ENCODE data around the gene ZNF611.
"Not testable (repeated sequence)": the region's sequence is repeated elsewhere in the genome, so short reads cannot be mapped to it uniquely, and the experiment has no call there.

The ZNF611 gene

DNA sequence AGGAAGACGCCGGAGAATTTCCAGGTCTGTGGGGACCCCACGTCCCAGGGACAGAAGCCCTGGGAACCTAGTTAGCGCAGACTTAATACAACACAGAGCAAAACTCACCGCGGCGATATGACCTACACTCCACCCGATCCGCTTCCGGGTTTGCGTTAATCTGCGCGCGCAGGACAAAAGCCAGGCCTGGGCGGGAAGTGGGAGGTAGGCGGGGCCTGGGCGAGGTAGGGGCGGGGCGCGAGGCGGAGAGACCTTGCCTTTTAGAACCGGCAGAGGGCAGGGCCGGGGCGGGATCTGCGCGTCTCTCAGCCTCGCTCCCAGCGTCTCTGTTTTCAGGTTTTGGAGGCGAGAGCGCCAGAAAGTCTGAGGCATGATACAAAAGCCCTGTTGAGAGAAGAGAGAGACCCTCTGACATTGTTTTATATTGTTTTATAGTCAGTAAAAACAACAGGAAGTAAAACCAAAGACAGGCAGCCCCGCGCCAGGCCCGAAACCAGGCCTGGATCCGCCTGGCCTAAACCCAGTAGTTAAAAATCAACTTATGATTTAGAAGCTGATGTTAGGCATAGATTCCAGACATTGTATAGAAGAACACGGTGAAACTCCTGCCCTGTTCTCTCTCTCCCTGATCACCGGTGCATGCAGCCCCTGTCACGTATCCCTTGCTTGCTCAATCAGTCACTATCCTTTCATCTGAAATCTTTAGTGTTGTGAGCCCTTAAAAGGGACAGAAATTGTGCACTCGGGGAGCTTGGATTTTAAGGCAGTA is at the start of gene ZNF611:
Gene ZNF611 (minus strand): TSS at position 152 of the 769 bp plus-strand sequence. CDS start 19,150 bp downstream, outside the sequence.
- DNase-seq (ENCODE audit: low spot score in 2 of 2) = peak; percentile 98 to 99
- Mint-ChIP-seq H3K27ac (peak within 1 kb of the TSS; percentile 86), H3K4me1 (peaks cover 16% of the 10 kb centered on the region), H3K27me3 (peaks cover 2% of the 10 kb centered on the region), H3K36me3 (peaks cover 5% of the 10 kb centered on the region), H3K4me3 (peak within 1 kb of the TSS; percentile 77), H3K9me3 (no peaks in the 10 kb centered on the region)
- ATAC-seq (ENCODE audit: low read depth) = peak; percentile 98

DNA sequence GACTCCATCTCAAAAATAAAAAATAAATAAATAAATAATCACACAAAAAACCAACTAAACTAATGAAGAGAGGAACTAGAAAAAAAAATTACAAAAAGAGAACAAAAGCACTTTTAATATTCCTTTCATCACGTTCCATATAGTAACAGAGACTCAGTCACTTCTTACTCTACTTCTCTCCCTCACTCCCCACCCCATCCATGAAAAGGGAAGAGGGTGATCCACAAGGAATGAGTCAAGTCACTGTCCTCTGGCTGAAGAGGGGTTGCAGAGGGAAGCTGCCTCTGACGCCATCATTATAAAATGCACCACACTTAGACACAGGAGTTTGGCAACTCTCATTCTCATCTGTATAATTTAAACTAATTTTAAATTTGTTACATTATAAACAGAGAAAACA is 48.0 kb upstream of the ZNF611 start:
- not testable (repeated sequence) for ATAC-seq (ENCODE audit: low read depth); H3K27ac Mint-ChIP-seq; DNase-seq (ENCODE audit: low spot score in 2 of 2); H3K4me3 Mint-ChIP-seq; H3K9me3 Mint-ChIP-seq; H3K27me3 Mint-ChIP-seq
- peaks cover 39% of the 10 kb centered on the region for H3K36me3 Mint-ChIP-seq
- peaks cover 23% of the 10 kb centered on the region for H3K4me1 Mint-ChIP-seq

DNA sequence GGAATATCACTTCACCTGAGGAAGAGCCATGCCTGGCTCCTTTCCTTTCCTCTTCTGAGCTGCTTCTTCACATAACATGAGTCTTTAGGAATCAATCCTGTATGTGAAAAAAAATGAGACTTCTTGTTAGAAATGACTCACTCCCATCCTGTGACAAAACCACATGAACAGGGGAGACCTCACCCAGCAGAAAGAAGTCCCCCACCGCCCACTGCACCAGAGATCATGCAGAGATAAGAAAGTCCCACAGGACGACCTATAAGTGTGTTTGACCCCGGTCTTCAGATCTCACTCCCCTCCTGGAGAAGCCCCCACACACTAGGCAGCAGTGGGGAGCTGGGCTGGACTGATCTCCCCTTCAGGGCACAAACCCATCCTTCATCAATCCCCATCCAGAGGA is 44.0 kb upstream of the ZNF611 start:
- Mint-ChIP-seq H3K27me3 (no peaks in the 10 kb centered on the region), H3K36me3 (peaks cover 53% of the 10 kb centered on the region), H3K9me3 (no peaks in the 10 kb centered on the region), H3K27ac (no peak overlapping the region), H3K4me1 (peaks cover 5% of the 10 kb centered on the region), H3K4me3 (no peak overlapping the region)
- no peak for ATAC-seq (ENCODE audit: low read depth)
- no peak for DNase-seq (ENCODE audit: low spot score in 2 of 2)

DNA sequence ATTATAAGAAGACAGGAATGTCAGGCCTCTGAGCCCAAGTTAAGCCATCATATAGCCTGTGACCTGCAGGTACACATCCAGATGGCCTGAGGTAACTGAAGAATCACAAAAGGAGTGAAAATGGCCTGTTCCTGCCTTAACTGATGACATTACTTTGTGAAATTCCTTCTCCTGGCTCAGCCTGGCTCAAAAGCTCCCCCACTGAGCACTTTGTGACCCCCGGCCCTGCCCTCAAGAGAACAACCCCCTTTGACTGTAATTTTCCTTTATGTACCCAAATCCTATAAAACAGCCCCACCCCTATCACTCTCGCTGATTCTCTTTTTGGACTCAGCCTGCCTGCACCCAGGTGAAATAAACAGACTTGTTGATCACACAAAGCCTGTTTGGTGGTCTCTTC is 21.6 kb upstream of the ZNF611 start:
- H3K9me3 Mint-ChIP-seq = peaks cover 12% of the 10 kb centered on the region
- H3K27ac Mint-ChIP-seq; DNase-seq (ENCODE audit: low spot score in 2 of 2); ATAC-seq (ENCODE audit: low read depth); H3K27me3 Mint-ChIP-seq; H3K4me1 Mint-ChIP-seq; H3K4me3 Mint-ChIP-seq: not testable (repeated sequence)
- H3K36me3 Mint-ChIP-seq = peaks cover 12% of the 10 kb centered on the region

DNA sequence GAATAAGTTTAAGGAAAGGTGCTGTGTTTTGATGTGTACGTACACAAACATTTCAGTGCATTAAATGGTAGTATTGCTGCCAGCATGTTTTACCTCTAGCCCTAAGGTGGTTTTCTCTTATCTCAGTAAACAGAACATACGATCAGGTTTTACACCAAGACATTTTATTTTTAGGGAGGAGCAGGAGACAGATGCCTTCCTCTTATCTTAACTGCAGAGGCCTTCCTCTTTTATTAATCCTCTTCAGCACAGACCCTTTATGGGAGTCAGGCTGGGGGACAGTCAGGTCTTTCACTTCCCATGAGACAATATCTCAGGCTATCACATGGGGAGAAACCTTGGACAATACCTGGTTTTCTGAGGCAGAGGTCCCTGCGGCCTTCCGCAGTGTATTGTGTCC is 14.9 kb upstream of the ZNF611 start:
- no peak for ATAC-seq (ENCODE audit: low read depth)

DNA sequence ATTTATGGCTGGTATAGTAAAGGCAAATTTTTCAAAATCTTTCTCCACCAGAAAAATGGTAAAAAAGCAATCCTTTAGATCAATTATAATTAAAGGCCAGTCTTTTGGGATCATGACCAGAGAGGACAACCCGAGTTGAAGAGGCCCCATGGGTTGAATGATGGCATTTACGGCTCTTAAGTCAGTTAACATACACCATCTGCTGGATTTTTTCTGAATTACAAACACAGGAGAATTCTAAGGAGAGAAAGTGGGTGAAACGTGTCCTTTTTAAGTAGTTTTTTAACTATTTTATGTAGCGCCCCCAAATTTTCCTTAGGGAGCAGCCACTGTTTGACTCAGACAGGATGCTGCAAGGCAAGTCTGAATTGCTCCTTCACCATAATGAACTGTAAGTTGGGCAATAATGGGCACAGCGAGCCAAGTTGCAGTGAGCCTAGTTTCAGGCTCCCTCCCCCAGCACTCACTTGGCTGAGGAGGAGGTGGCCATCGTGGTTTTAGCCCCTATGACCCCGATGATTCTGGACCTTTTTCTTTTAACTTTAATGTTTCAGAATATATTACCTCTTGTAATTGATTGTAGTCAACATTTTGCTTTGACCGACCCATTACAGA is 13.6 kb upstream of the ZNF611 start:
- H3K4me3 Mint-ChIP-seq = no peak overlapping the region
- H3K4me1 Mint-ChIP-seq = no peaks in the 10 kb centered on the region
- H3K36me3 Mint-ChIP-seq = no peaks in the 10 kb centered on the region
- H3K27ac Mint-ChIP-seq = no peak overlapping the region
- no peak for DNase-seq (ENCODE audit: low spot score in 2 of 2)
- peaks cover 1% of the 10 kb centered on the region for H3K27me3 Mint-ChIP-seq
- ATAC-seq (ENCODE audit: low read depth) = no peak
- no peaks in the 10 kb centered on the region for H3K9me3 Mint-ChIP-seq

More for the DNA sequence above, 14.9 kb upstream of the ZNF611 start:
- DNase-seq (ENCODE audit: low spot score in 2 of 2) = no peak
- H3K9me3 Mint-ChIP-seq = peaks cover 2% of the 10 kb centered on the region
- H3K36me3 Mint-ChIP-seq = peaks cover 3% of the 10 kb centered on the region
- peaks cover 1% of the 10 kb centered on the region for H3K27me3 Mint-ChIP-seq
- H3K27ac Mint-ChIP-seq = no peak overlapping the region
- no peak overlapping the region for H3K4me3 Mint-ChIP-seq
- no peaks in the 10 kb centered on the region for H3K4me1 Mint-ChIP-seq

DNA sequence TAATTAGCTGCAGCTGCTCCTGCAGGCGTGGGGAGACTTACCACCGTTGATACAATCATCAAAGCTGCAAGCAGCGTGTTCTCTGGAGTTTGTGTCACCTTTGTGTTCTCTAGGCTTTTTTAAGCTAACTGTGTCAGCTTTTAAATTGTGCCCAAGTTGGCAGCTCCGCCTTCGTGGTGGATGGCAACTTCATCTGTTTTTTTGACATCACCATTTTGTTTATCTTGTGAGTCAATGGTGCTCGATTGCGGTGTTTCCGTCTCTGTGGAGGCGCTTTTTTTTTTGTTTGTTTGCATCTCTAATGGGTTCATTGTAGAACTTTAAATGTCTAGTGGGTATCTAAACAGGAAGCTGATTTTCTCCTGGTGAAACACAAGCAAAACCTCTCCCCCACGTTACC is 11.1 kb upstream of the ZNF611 start:
- not testable (repeated sequence) for H3K27ac Mint-ChIP-seq; ATAC-seq (ENCODE audit: low read depth); DNase-seq (ENCODE audit: low spot score in 2 of 2); H3K4me1 Mint-ChIP-seq; H3K9me3 Mint-ChIP-seq; H3K36me3 Mint-ChIP-seq; H3K4me3 Mint-ChIP-seq; H3K27me3 Mint-ChIP-seq

DNA sequence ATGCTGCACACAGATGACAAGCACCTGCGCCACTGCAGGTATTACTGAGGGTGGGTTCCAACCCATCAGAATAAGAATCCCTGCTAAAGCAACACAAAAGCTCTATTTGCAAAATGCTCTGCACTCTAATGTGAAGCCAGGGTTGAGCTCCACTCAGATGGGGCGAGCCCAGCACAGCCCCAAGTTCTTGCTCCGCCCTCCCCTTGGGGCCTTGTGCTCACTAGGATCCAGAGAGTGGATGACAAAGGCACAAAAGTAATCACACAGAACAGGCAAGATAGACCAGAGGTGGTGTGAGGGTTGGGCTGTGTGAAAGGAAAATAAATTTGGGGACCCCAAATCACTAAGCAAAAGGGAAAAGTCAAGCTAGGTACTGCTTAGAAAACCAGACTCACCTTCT is 8.2 kb upstream of the ZNF611 start:
- H3K27ac Mint-ChIP-seq = no peak overlapping the region
- no peak for DNase-seq (ENCODE audit: low spot score in 2 of 2)
- no peak overlapping the region for H3K4me3 Mint-ChIP-seq
- ATAC-seq (ENCODE audit: low read depth) = no peak
- H3K27me3 Mint-ChIP-seq = no peaks in the 10 kb centered on the region
- no peaks in the 10 kb centered on the region for H3K36me3 Mint-ChIP-seq
- no peaks in the 10 kb centered on the region for H3K4me1 Mint-ChIP-seq
- no peaks in the 10 kb centered on the region for H3K9me3 Mint-ChIP-seq

DNA sequence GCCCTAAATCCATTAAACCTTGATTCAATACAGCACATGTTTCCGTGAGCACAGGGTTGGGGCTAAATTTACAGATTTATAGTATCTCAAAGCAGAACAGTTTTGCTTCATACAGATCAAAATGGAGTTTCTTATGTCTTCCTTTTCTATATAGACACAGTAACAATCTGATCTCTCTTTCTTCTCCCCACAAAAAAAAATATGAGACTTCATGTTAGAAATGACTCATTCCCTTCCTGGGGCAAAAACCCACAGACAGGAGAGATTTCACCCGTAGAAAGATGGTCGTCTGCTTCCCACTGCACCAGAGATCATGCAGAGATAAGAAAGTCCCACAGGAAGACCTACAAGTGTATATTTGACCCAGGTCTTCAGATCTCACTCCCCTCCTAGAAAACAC is 7.7 kb upstream of the ZNF611 start:
- DNase-seq (ENCODE audit: low spot score in 2 of 2) (no peak), ATAC-seq (ENCODE audit: low read depth) (no peak)
- H3K4me1 Mint-ChIP-seq = no peaks in the 10 kb centered on the region
- H3K4me3 Mint-ChIP-seq = no peak overlapping the region
- no peaks in the 10 kb centered on the region for H3K27me3 Mint-ChIP-seq
- no peak overlapping the region for H3K27ac Mint-ChIP-seq
- H3K9me3 Mint-ChIP-seq = no peaks in the 10 kb centered on the region
- no peaks in the 10 kb centered on the region for H3K36me3 Mint-ChIP-seq

DNA sequence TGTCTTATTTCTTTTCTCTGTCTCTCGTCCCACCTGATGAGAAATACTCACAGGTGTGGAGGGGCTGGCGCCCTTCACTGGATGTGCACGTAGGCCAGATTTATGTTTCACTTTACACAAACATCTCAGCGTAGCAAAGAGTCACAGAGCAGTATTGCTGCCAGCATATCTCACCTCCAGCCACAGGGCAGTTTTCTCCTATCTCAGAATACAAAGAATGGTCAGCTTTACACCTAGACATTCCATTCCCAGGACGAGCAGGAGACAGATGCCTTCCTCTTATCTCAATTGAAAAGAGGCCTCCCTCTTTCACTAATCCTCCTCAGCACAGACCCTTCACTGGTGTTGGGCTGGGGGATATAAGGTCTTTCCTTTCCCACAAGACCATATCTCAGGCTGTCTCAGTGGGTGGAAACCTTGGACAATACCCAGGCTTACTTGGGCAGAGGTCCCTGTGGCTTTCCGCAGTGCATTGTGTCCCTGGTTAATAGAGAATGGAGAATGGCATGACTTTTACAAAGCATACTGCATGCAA is 7.2 kb upstream of the ZNF611 start:
- no peak for DNase-seq (ENCODE audit: low spot score in 2 of 2)
- H3K27ac Mint-ChIP-seq = no peak overlapping the region
- no peaks in the 10 kb centered on the region for H3K36me3 Mint-ChIP-seq
- no peak overlapping the region for H3K4me3 Mint-ChIP-seq
- peaks cover 2% of the 10 kb centered on the region for H3K27me3 Mint-ChIP-seq
- no peak for ATAC-seq (ENCODE audit: low read depth)
- H3K4me1 Mint-ChIP-seq = no peaks in the 10 kb centered on the region
- no peaks in the 10 kb centered on the region for H3K9me3 Mint-ChIP-seq

DNA sequence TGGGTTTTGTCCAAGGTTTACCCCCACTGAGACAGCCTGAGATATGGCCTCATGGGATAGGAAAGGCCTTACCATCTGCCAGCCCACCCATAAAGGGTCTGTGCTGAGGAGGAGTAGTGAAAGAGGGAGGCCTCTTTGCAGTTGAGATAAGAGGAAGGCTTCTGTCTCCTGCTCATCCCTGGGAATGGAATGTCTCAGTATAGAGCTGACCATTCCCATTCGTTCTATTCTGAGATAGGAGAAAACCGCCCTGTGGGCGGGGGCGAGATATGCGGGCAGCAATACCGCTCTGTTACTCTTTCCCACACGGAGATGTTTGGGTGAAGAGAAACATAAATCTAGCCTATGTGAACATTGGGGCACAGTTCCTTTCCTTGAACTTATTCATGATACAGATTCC is 6.5 kb upstream of the ZNF611 start:
- H3K27me3 Mint-ChIP-seq; H3K4me3 Mint-ChIP-seq; DNase-seq (ENCODE audit: low spot score in 2 of 2); H3K36me3 Mint-ChIP-seq; H3K27ac Mint-ChIP-seq; H3K4me1 Mint-ChIP-seq; H3K9me3 Mint-ChIP-seq; ATAC-seq (ENCODE audit: low read depth): not testable (repeated sequence)

DNA sequence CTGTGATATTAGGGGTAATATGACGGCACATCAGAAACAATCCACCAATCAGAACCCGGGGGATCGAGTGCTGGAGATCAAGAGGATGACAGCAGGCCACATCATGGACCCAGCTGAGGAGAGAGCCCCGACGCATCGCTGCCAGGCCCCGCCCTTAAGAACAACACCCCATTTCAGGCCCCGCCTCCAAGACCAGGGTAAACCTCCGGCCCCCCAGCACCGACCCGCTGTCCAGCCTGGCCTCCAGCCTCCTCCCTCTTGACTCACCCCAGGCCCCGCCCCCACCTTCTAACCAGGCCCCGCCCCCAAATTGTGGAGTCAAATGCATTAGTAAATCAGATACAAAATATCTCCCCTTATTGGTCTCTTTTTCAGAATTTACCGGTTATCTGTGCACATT is 4.7 kb upstream of the ZNF611 start:
- Mint-ChIP-seq H3K4me3 (no peak overlapping the region), H3K27me3 (peaks cover 2% of the 10 kb centered on the region), H3K27ac (no peak overlapping the region), H3K36me3 (no peaks in the 10 kb centered on the region), H3K4me1 (peaks cover 4% of the 10 kb centered on the region), H3K9me3 (no peaks in the 10 kb centered on the region)
- no peak for ATAC-seq (ENCODE audit: low read depth)
- no peak for DNase-seq (ENCODE audit: low spot score in 2 of 2)

DNA sequence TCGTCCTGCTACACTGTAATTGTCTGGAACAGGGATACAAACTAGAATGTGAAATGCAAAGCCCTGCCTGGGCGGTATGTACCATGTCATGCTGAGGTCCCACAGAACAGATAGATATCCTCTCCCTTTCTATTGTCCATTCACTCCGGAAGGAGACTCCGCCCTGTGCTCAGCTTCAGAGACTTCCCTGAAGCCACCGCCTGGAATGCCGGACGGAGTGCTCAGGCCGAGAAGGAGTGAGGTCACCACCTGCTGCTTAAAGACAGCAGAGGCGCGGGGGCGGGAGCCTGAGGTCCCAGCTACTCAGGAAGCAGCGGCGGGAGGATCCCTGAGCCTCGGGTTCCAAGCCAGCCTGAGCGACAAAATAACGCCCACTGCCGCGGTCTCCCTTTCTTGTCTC is 890 bp upstream of the ZNF611 start:
- peaks cover 2% of the 10 kb centered on the region for H3K27me3 Mint-ChIP-seq
- peaks cover 16% of the 10 kb centered on the region for H3K4me1 Mint-ChIP-seq
- ATAC-seq (ENCODE audit: low read depth) (no peak), DNase-seq (ENCODE audit: low spot score in 2 of 2) (no peak)
- H3K9me3 Mint-ChIP-seq = no peaks in the 10 kb centered on the region
- H3K36me3 Mint-ChIP-seq = peaks cover 5% of the 10 kb centered on the region
- H3K4me3 Mint-ChIP-seq = peak overlapping the region; percentile 77
- H3K27ac Mint-ChIP-seq = no peak overlapping the region

DNA sequence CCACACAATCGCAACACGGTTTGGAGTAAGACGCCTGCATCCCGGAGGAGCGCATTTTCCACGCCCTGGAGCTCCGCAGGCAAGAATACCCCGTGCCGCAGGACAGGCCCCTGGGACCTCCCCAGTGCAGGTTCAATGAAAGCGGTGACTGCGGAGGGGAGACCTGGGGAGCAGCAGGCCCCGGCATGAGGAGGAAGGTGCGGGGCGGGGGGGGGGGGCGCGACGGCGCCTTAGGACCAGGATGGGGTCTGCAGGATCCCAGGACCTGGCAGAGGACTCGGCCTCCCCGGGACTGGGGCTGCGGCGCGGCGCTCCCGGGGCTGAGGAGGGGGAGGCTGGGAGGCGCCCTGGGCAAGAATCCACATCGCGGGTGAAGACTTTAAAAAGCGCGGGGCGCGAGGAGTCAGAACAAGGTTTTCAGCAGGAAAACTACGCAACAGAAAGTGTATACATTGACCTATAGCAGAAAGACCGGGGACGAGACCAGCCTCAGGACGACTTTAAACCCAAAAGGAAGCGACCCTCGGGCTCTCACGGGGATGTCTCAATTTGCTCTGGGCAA is 432 bp downstream of the ZNF611 start:
- peaks cover 8% of the 10 kb centered on the region for H3K36me3 Mint-ChIP-seq
- H3K9me3 Mint-ChIP-seq = no peaks in the 10 kb centered on the region

More for the DNA sequence above, 432 bp downstream of the ZNF611 start:
- H3K27ac Mint-ChIP-seq = peak overlapping the region; percentile 86
- no peak for DNase-seq (ENCODE audit: low spot score in 2 of 2)
- H3K4me3 Mint-ChIP-seq = peak overlapping the region; percentile 77
- peaks cover 2% of the 10 kb centered on the region for H3K27me3 Mint-ChIP-seq
- ATAC-seq (ENCODE audit: low read depth) = peak; percentile 23
- peaks cover 18% of the 10 kb centered on the region for H3K4me1 Mint-ChIP-seq

All from memory B cell (primary cell).